Measurements from ENCODE around the gene ESPL1.

Gene ESPL1

DNA sequence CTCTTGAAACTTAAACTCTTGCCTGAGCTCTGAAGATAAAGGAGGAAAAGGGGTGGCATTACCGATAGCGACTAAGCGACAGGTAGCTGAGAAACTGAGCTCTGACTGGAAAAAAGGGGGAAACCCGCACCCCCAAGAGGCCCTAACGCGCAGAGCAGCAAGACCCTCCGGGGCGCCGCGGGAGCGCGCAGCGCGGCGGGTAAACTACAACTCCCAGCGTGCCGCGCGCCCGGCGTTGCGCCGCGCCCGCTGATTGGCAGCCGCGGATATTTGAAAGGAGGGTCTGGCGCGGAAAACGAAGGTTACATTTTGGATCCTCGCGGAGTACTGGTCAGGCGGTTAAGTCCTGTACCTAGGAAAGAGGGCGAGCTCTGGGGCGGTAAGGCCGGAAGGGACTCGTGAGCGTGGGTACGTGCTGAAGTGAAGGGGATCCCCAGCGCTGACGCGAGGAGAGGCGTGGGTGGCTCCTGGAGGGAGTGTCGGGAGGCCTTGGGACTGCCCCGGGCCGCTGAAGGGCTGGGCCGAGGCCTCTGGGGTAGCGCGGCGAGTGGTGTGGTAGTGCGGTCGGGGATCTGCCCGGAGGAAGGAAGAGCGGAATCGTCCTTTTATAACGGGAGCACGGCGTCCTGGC, at the start of gene ESPL1:
ESPL1 (plus strand) TSS at position 301 of the 631 bp plus-strand sequence. CDS start 468 bp downstream, outside the sequence.
- peak; percentile 21 for DNase-seq

DNA sequence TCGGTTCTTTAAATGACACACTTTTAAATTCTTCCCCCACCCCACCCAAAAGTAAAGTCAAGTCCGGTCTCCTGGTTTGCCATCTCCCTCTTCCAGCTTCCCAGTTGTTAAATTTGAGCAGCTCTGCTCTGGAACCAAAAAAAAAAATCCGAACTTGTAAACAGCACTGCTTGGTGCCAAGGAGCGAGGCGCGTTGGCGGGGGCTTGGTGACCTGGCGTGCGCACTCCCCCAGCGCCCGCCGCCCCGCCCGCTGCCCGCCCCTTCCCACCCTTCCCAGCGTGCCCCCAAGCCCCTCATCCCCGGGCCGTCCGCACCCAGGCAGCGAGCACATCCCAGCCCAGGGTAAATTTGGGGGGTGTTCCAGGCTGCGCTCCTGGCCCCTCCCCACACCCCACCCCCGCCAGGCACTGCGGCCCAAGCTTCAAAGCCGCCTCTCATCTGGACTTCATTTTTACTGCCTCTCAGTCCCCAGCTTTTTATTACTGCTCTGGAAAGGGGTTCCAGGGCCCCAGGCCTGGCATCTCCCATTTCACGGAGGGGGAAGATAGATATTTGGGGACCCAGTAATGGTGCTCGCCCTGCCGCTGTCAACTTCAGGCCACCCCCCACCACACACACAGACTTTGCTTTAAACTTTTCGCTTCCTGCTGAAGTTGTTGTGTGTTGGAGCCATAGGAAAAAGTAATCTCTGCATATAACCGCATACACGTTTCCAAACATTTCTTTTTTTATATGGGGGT, 49.4 kb upstream of the ESPL1 start:
- no peak for DNase-seq

- DNase-seq, result no peak
These were observed 48.7 kb upstream of the ESPL1 start for GRCh38 chr12:53219292-53219955.

DNA sequence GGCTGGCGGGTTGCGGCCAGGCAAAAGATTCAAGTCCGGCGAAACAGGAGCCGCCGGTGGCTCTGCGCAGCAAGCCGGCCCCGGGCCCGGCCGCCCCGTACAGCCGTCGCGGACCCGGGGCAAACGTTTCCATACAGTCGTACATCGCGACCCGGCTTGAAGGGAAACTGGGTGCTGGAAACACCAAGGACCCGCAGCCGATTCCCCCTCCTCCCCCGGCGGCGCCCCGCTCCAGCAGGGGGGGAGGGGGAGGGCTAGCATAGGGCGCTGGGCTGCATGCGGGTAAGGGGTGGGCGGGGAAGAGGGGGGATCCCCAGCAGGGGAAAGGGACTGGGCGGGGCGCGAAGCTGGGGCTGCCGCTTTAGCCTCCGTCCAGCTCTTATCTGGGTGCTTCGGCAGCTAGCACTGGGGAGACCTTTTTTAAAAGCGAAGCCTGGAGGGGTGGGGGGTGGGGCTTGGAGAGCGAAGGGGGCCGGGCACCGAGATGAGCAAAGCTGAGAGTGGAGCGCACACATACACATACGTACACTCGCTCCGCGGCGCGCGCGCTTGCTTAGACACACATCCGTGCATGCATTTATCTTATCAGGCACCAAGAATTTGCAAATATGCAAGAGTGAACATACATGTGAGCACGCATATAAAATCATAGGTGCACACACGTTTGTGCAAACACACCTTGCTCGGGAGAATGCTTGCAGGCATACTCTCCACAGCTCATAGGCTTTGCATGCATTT, 48.0 kb upstream of the ESPL1 start:
- peak; percentile 26 for DNase-seq

GRCh38 chr12:53220694-53221202, 47.4 kb upstream of the ESPL1 start:
- DNase-seq, result peak; percentile 58

GRCh38 chr12:53221203-53222080, 46.7 kb upstream of the ESPL1 start:
- DNase-seq, result peak; percentile 44

GRCh38 chr12:53222170-53222721, 45.9 kb upstream of the ESPL1 start:
- DNase-seq, result no peak

GRCh38 chr12:53222806-53223261, 45.3 kb upstream of the ESPL1 start:
- DNase-seq, result no peak

GRCh38 chr12:53223389-53224060, 44.6 kb upstream of the ESPL1 start:
- DNase-seq, result no peak

DNA sequence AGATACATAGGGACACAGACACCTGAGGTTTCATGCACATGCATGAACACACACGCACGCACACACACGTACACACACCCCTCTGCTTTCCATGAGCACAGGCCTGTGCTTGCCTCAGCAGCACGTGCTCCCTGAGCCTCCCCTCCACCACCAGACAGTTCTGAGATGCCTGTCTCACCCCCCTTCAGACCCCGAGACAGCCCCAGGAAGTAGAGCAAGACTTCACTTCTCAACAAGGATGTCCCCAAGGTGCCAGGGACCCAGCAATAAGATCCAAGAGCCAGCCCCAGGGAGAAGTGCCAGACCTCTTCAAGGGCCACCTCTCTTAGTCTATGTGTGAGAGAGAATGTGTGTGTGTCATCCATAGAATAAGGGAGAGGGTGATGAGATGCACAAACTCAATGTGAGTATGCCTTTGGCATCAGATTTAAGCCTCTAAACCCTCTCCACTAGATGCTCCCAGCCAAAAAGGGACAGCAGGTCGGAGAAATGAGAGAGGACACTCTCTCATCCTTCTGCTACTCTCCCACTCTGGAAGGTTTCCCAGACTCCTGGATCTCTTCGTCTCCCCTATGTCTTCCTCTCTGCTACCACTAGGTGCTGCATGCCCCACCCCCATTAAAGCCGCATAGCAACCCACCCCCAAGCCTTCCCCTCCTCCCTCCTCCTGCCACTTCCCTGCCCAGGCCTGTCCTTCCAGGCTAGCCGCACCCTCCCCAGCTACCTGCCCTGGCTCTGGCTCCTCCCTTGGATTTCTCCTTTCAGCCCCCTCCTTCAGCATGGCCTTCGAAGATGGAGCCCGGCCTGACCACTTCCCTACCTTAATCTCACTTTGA, 43.8 kb upstream of the ESPL1 start:
- DNase-seq, result no peak

- DNase-seq, result no peak
These were observed 43.0 kb upstream of the ESPL1 start for GRCh38 chr12:53224897-53225634.

GRCh38 chr12:53225635-53226424, 42.3 kb upstream of the ESPL1 start:
- no peak for DNase-seq

GRCh38 chr12:53226815-53227214, 41.3 kb upstream of the ESPL1 start:
- no peak for DNase-seq

- DNase-seq, result no peak
These were observed 40.8 kb upstream of the ESPL1 start for GRCh38 chr12:53227341-53227740.

- no peak for DNase-seq
These were observed 40.3 kb upstream of the ESPL1 start for GRCh38 chr12:53227836-53228235.

GRCh38 chr12:53229454-53229853, 38.6 kb upstream of the ESPL1 start:
- no peak for DNase-seq

- no peak for DNase-seq
These were observed 37.8 kb upstream of the ESPL1 start for GRCh38 chr12:53230108-53230845.

GRCh38 chr12:53231671-53231920, 36.5 kb upstream of the ESPL1 start:
- DNase-seq, result no peak

All from DMS79 treated with DMSO at 0.1 percent for 48 hours (cell line).